Progenitor cell of endocrine pancreas (in vitro differentiated cells): ENCODE data around the gene SLC25A19. TPM values are rescaled to one million over a fixed set of nuclear protein-coding genes. Genes with fewer than 3 reads are reported as not detected.

ENCODE experiments used
- DNase-seq: peaks from one replicate; pipeline ENCODE4 v3.0.0; 2021; ENCODE audit warnings: low spot score; ENCODE audit not compliant: unreplicated experiment
- H3K27ac Mint-ChIP-seq: 2 replicates; pipeline ENCODE4 v1.8.0; 2021; ENCODE audit warnings: mild to moderate bottlenecking, moderate library complexity, mixed read lengths
- H3K27me3 Mint-ChIP-seq: 2 replicates; pipeline ENCODE4 v1.8.0; 2021; ENCODE audit warnings: mixed read lengths
- H3K36me3 Mint-ChIP-seq: 2 replicates; pipeline ENCODE4 v1.8.0; 2022; ENCODE audit warnings: mixed read lengths; ENCODE audit not compliant: insufficient read depth
- H3K4me1 Mint-ChIP-seq: 2 replicates; pipeline ENCODE4 v1.8.0; 2021; ENCODE audit warnings: low read depth, mixed read lengths
- H3K4me3 Mint-ChIP-seq: 2 replicates; pipeline ENCODE4 v1.8.0; 2021; ENCODE audit warnings: low read depth, mild to moderate bottlenecking, moderate library complexity, mixed read lengths
- H3K9me3 Mint-ChIP-seq: 2 replicates; pipeline ENCODE4 v1.8.0; 2021; ENCODE audit warnings: low read depth, mixed read lengths
- CTCF ChIP-seq: fragments of 200-600 bp; sonication (generic); IDR thresholded peaks from one replicate; pipeline ENCODE4 v1.5.0; 2021; ENCODE audit warnings: antibody characterized with exemption, mild to moderate bottlenecking; ENCODE audit not compliant: unreplicated experiment
- total RNA-seq: library from RNA; stranded (reverse); gene quantifications from 2 replicates; pipeline ENCODE4 v1.2.1, GENCODE V29; 2021

The SLC25A19 gene
- total RNA-seq, 1 donor from 2014 or later: 18.4 TPM

GRCh38 chr17:75319904-75320691 is 30.9 kb upstream of the SLC25A19 start:
- Mint-ChIP-seq H3K4me1 (no peaks in the 10 kb centered on the region), H3K9me3 (no peaks in the 10 kb centered on the region), H3K27me3 (no peaks in the 10 kb centered on the region), H3K4me3 (no peak overlapping the region), H3K36me3 (peaks cover 17% of the 10 kb centered on the region), H3K27ac (no peak overlapping the region)
- no peak for TF ChIP-seq CTCF
- no peak for DNase-seq

- peaks cover 15% of the 10 kb centered on the region for H3K36me3 Mint-ChIP-seq
- H3K4me3 Mint-ChIP-seq: no peak overlapping the region
- no peaks in the 10 kb centered on the region for H3K9me3 Mint-ChIP-seq
- H3K27me3 Mint-ChIP-seq: no peaks in the 10 kb centered on the region
- no peak for TF ChIP-seq CTCF
- peaks cover 4% of the 10 kb centered on the region for H3K4me1 Mint-ChIP-seq
- no peak overlapping the region for H3K27ac Mint-ChIP-seq
- DNase-seq: no peak
These were observed 29.5 kb upstream of the SLC25A19 start for GRCh38 chr17:75318615-75319222.

- Mint-ChIP-seq H3K36me3 (peaks cover 12% of the 10 kb centered on the region), H3K4me3 (no peak overlapping the region), H3K4me1 (peaks cover 5% of the 10 kb centered on the region), H3K9me3 (no peaks in the 10 kb centered on the region), H3K27ac (no peak overlapping the region), H3K27me3 (no peaks in the 10 kb centered on the region)
- TF ChIP-seq CTCF: no peak
- no peak for DNase-seq
These were observed 29.0 kb upstream of the SLC25A19 start for GRCh38 chr17:75318211-75318610.

GRCh38 chr17:75317671-75318070 is 28.4 kb upstream of the SLC25A19 start:
- no peaks in the 10 kb centered on the region for H3K27me3 Mint-ChIP-seq
- no peak overlapping the region for H3K27ac Mint-ChIP-seq
- H3K36me3 Mint-ChIP-seq: peaks cover 9% of the 10 kb centered on the region
- no peak for TF ChIP-seq CTCF
- peaks cover 5% of the 10 kb centered on the region for H3K4me1 Mint-ChIP-seq
- DNase-seq: no peak
- H3K9me3 Mint-ChIP-seq: no peaks in the 10 kb centered on the region
- H3K4me3 Mint-ChIP-seq: no peak overlapping the region

GRCh38 chr17:75316253-75316652 is 27.0 kb upstream of the SLC25A19 start:
- no peak for DNase-seq
- Mint-ChIP-seq H3K4me3 (no peak overlapping the region), H3K27me3 (no peaks in the 10 kb centered on the region), H3K27ac (no peak overlapping the region), H3K4me1 (peaks cover 5% of the 10 kb centered on the region), H3K9me3 (no peaks in the 10 kb centered on the region), H3K36me3 (peaks cover 7% of the 10 kb centered on the region)
- no peak for TF ChIP-seq CTCF
